ENCODE data around the gene PRR12. TPM values are rescaled to one million over a fixed set of nuclear protein-coding genes. Genes with fewer than 3 reads are reported as not detected.
"Not testable (repeated sequence)": the region's sequence is repeated elsewhere in the genome, so short reads cannot be mapped to it uniquely, and the experiment has no call there.

Gene PRR12
- total RNA-seq, 1 donor from 2014 or later: 42.7 TPM

GRCh38 chr19:49616532-49616931 lies 25.6 kb downstream of the PRR12 start:
- DNase-seq (ENCODE audit: low spot score): no peak

GRCh38 chr19:49616945-49617344 lies 26.0 kb downstream of the PRR12 start:
- no peak for DNase-seq (ENCODE audit: low spot score)

GRCh38 chr19:49617860-49618259 lies 26.9 kb downstream of the PRR12 start:
- DNase-seq (ENCODE audit: low spot score): not testable (repeated sequence)

DNA sequence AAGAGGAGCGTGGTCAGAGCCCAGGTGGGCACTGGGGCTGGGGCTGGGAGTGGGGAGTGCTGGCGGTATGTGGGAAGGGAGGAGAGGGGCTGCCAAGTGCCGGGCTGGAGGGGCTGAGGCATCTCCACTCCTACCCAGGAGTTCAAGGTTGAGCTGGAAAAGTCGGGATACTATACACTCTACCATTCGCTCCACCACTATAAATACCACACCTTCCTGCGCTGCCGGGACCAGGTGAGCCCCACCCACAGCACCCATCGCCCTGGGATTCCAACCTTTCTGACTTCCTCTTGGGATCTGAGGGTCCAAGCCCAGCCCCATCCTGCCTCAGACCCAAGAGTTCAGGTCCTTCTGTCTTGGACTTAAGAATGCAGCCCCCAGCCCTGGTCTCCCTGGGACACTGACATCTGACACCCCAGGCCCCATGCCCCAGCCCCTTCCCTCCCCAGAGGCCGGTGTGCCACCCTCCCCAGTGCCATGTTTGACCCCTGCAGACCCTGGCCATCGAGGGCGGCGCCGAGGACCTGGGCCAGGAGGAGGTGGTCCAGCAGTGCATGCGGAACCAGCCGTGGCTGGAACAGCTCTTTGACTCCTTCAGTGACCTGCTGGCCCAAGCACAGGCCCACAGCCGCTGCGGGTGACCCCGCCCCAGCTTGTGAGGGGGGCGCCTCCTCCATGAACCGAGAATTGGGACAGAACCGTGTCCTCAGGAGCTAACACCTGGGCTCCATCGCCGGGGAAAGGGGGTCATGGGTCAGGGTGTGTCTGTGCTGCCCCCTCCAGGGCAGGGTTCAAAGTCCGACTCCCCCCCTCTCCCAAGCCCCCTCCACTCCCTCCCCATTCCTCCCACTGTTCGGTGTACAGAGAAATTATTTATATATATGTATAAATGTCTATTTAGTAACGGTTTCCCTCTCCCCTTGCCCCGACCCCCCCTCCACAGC lies 34.3 kb downstream of the PRR12 start:
- DNase-seq (ENCODE audit: low spot score): no peak

- DNase-seq (ENCODE audit: low spot score): no peak
Measured at GRCh38 chr19:49626226-49626625, 35.2 kb downstream of the PRR12 start.

- no peak for DNase-seq (ENCODE audit: low spot score)
Measured at GRCh38 chr19:49629659-49630058, 38.7 kb downstream of the PRR12 start.

- no peak for DNase-seq (ENCODE audit: low spot score)
Measured at GRCh38 chr19:49631014-49631588, 40.1 kb downstream of the PRR12 start.

- no peak for DNase-seq (ENCODE audit: low spot score)
Measured at GRCh38 chr19:49631610-49632192, 40.7 kb downstream of the PRR12 start.

- no peak for DNase-seq (ENCODE audit: low spot score)
Measured at GRCh38 chr19:49632576-49632975, 41.6 kb downstream of the PRR12 start.

- DNase-seq (ENCODE audit: low spot score): not testable (repeated sequence)
Measured at GRCh38 chr19:49633273-49633672, 42.3 kb downstream of the PRR12 start.

DNA sequence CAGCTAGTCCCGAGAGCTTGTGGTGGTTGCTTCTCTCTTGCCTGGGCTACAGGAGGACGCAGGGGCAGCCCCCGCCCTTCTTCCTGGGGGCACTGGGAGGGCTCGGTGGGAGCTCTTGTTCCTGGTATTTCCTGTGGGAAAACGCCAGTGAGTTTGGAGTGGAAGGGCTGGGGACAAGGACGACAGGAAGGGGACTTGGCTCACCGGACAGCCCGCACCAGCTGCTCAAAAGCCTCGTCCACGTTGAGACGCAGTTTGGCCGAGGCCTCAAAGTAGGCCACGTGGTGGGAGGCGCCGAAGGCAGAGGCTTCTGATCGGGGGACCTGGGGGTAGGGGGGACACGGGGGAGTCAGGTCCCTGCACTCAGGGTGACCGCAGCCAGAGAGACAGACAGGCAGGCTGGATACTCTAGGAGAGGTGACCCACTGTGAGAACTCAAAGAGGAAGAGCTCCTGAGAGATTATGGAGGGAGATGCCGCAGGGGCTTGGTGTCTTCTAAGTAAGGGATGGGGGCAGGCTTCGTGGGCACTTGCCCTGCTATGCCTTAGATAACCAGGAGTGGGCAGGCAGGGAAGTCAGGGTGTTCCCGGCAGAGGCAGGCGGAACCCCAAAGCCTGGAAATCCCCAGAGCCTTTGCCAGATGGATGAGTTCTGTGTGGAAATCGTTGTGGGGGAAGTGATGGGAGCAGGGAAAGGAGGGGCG lies 44.7 kb downstream of the PRR12 start:
- no peak for DNase-seq (ENCODE audit: low spot score)

DNA sequence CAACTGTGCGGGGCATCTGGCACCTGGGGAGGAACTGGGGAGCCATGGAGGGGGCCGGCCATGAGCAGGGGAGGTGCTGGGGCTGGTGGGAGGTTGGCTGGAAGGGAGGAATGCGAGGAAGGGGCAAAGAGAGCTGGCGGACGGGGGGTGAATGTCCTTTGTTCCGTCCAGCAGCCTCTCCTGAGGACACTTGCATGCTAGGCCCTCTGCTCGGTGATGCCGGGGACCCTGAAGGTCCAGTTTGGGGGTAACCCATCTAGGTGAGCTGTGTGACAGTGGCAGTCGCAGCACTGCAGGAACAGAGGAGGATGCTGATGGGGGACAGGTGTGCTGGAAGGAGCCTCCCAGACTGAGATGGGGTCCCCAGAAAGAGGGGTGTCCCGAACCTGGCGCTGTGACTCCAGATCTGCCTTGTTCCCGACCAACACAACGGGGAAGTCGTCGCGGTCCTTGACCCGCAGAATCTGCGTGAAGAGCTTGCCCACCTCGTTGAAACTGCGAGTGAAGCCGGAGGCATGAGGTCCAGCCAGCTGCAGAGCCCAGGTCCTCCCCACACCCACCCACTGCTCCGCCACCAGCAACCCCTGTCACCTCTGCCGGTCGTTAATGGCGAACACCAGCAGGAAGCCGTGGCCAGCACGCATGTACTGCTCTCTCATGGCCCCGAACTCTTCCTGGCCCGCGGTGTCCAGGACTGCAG lies 45.4 kb downstream of the PRR12 start:
- DNase-seq (ENCODE audit: low spot score): no peak

GRCh38 chr19:49637821-49638738 lies 47.1 kb downstream of the PRR12 start:
- DNase-seq (ENCODE audit: low spot score): peak; percentile 83

DNA sequence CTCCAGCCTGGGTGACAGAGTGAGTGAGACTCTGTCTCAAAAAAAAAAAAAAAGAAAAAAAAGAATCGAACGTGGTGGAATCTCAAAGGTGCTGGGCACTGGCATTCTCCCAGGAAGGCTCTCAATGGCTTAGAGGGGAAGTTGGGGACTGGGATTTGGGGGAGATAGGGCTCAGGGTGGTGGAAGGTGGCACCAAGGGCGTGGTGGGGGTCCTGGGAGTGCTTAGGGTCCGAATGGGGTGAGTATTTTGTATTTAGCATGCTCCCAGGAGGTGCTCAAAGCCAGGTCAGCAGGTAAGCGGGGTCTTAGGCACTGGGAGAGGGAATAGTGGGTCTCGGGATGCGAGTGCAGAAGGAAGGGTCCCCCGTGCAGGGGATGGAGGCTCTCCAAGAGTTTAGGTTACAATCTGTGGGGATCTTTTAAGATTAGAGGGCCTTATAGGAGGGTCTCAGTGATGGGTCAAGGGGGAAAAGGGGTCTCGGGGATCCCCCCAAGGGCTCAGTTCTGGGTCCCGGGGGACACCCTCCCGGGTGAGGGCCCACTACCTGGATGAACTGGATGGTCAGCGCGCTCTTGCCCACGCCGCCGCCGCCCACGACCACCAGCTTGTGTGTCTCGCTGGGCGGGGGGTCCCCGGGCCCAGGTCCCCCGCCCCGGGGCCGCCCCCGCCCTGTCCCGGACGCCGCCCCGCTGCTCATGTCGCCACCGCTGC lies 48.6 kb downstream of the PRR12 start:
- DNase-seq (ENCODE audit: low spot score): no peak

- DNase-seq (ENCODE audit: low spot score): peak; percentile 100
Measured at GRCh38 chr19:49640113-49640898, 49.3 kb downstream of the PRR12 start, which contains the start of gene RRAS. Gene RRAS, minus strand, starts transcription at chr19:49640143. Its CDS starts 45 bp downstream, at chr19:49640098.

DNA sequence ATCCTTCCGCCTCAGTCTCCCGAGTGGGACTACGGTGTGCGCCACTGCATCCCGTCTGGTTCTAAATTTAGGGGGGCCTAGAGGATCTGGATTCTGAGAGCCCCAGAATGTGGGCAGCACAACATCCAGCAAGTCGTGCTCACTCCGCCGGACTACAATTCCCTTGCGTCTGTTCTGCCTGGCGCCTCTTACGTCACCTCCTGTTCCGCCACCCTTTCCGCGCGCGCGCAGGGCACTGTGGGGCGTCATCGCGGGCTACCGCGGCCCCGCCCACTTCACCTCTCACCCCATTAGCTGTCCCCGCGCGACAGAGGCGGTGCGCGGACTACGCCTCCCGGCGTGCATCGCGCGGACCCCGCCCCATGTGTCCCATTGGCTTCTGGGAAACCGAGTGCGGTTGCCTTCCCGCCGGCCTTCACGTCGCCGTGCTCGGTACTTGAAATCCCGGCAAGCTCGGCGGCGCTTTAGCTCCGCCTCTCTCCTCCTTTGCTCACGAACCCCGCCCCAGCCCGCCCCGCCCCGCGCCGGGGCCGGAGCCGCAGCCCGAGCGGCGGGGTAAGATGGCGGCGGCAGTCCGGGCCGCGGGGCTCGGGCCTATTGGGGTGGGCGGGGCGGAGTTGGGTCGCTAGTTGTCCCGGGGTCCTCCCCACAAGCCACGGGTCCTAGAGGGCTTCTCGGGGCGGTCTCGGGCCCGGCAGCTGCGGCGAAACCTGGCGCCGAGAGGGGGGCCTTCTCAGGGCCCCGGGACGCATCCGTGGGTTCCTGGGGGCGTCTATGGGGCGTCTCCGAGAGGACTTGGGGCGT lies 50.9 kb downstream of the PRR12 start, which contains the start of gene SCAF1:
Gene SCAF1 (plus strand): TSS at position 522 of the 804 bp plus-strand sequence. CDS start 2,818 bp downstream, outside the sequence.
- peak; percentile 99 for DNase-seq (ENCODE audit: low spot score)

GRCh38 chr19:49642492-49643035 lies 51.6 kb downstream of the PRR12 start:
- DNase-seq (ENCODE audit: low spot score): no peak

Data from mucosa of gallbladder (tissue), 1 donor.